Endothelial cell (in vitro differentiated cells): Measurements from ENCODE around the gene AUTS2. TPM values are rescaled to one million over a fixed set of nuclear protein-coding genes. Genes with fewer than 3 reads are reported as not detected.

Experiments used
- DNase-seq: peaks from one replicate; pipeline ENCODE4 v3.0.0; 2021; ENCODE audit warnings: low spot score
- H3K27ac Mint-ChIP-seq: one replicate; pipeline ENCODE4 v1.8.0; 2021; ENCODE audit warnings: mixed read lengths, inconsistent platforms; ENCODE audit not compliant: unreplicated experiment
- H3K27me3 Mint-ChIP-seq: one replicate; pipeline ENCODE4 v1.8.0; 2021; ENCODE audit warnings: mild to moderate bottlenecking, moderate library complexity, mixed read lengths, inconsistent platforms; ENCODE audit not compliant: unreplicated experiment
- H3K36me3 Mint-ChIP-seq: one replicate; pipeline ENCODE4 v1.8.0; 2021; ENCODE audit warnings: mild to moderate bottlenecking, low read depth, mixed read lengths, inconsistent platforms; ENCODE audit not compliant: unreplicated experiment
- H3K4me1 Mint-ChIP-seq: one replicate; pipeline ENCODE4 v1.8.0; 2021; ENCODE audit warnings: mild to moderate bottlenecking, mixed read lengths, inconsistent platforms; ENCODE audit not compliant: unreplicated experiment
- H3K4me3 Mint-ChIP-seq: one replicate; pipeline ENCODE4 v1.8.0; 2021; ENCODE audit warnings: mild to moderate bottlenecking, mixed read lengths, inconsistent platforms; ENCODE audit not compliant: unreplicated experiment
- H3K9me3 Mint-ChIP-seq: one replicate; pipeline ENCODE4 v1.8.0; 2021; ENCODE audit warnings: mixed read lengths, inconsistent platforms; ENCODE audit not compliant: unreplicated experiment
- total RNA-seq: library from RNA; stranded (reverse); fragmentation: NEBNext Ultra II Directional; extraction: Animal tissue kit (Norgen Biotek cat#: 25700); gene quantifications from one replicate; pipeline ENCODE4 v1.2.1, GENCODE V29; 2021; ENCODE audit not compliant: unreplicated experiment
- TF ChIP-seq, protein P1 (sequence below): fragments of 200-600 bp; sonication (generic); IDR thresholded peaks from one replicate; pipeline ENCODE4 v1.5.0; 2021; ENCODE audit warnings: antibody characterized with exemption; ENCODE audit not compliant: unreplicated experiment

The AUTS2 gene
- total RNA-seq, 1 donor from 2014 or later, result 103 TPM

DNA sequence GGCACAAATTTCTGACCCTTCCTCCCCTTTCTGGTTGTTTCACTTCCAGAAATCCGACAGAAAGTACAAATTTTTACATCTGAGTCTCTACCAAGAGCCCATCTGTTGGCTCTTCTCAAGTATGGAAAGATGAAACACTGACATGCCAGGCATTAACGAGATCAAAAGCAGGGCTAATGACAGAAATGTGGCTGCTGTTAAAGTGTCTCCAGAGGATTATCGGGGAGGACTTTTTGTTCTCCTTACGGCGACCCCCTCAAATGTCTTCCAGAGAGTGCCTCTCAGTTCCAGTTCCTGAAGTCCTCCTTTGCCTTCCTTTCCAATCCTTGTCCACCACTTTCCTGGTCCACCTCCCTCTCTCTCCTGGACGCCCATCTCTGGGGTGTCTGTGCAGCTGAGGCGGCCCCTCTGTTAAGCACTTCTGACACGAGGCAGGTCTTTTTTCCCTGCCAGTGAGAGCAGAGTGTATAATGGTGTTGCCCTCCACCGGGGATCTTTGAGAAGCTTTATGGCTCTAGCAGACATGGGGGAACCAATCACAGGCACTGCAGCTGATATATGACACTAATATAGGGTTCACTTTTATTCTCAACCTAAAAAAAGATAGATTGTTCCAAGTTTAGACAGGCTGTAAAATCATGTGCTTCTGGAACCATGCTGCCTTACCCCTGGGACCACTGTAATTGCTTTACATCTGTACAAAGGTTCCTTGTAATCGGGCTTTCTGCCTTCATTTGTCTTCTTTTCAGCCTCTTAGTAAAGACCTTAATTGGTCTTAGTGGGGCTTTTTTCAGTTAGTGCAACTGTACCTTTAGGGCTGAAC is 757.1 kb downstream of the AUTS2 start:
- no peaks in the 10 kb centered on the region for H3K4me1 Mint-ChIP-seq
- H3K27me3 Mint-ChIP-seq, result peaks cover 1% of the 10 kb centered on the region
- H3K27ac Mint-ChIP-seq, result no peak overlapping the region
- H3K4me3 Mint-ChIP-seq, result no peak overlapping the region
- TF ChIP-seq, protein P1, sequence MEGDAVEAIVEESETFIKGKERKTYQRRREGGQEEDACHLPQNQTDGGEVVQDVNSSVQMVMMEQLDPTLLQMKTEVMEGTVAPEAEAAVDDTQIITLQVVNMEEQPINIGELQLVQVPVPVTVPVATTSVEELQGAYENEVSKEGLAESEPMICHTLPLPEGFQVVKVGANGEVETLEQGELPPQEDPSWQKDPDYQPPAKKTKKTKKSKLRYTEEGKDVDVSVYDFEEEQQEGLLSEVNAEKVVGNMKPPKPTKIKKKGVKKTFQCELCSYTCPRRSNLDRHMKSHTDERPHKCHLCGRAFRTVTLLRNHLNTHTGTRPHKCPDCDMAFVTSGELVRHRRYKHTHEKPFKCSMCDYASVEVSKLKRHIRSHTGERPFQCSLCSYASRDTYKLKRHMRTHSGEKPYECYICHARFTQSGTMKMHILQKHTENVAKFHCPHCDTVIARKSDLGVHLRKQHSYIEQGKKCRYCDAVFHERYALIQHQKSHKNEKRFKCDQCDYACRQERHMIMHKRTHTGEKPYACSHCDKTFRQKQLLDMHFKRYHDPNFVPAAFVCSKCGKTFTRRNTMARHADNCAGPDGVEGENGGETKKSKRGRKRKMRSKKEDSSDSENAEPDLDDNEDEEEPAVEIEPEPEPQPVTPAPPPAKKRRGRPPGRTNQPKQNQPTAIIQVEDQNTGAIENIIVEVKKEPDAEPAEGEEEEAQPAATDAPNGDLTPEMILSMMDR, result no peak
- DNase-seq, result no peak
- H3K9me3 Mint-ChIP-seq, result no peaks in the 10 kb centered on the region
- peaks cover 4% of the 10 kb centered on the region for H3K36me3 Mint-ChIP-seq

DNA sequence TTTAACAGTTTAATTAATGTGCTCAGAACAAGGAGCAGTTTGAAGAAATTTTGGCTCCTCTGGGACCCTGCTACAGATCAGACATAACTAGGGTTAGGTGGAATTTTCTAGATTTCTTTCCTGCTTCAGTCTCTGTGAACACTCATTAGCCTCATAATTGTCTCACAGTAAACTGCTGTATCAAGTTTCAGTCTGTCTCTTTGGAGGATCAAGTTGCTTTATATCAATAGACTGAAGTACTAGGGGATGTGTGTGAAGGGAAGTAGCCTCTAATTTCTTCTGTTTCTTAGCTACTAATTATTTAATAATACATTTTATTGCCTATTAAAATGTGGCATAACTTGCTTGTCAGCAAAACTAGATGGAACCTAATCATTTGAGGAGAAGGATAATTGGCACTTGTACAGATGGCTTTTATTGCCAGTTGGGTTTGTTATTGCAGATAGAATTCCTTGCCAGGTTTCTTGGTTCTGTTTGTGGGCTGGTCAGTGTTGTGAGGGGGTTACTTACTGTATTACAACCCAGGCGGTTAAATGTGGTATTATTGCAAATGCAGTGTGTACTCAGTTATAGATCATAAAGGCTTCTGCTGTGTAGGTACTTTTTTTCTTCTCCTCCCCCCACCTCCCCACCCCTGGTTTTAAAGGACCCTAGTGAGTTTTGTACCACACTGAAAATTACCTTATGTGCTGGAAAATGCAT is 758.0 kb downstream of the AUTS2 start:
- Mint-ChIP-seq H3K4me3 (no peak overlapping the region), H3K27me3 (no peaks in the 10 kb centered on the region), H3K4me1 (no peaks in the 10 kb centered on the region), H3K9me3 (no peaks in the 10 kb centered on the region), H3K36me3 (no peaks in the 10 kb centered on the region), H3K27ac (no peak overlapping the region)
- DNase-seq, result no peak
- TF ChIP-seq, protein P1, result no peak

GRCh38 chr7:70356787-70357328 is 758.6 kb downstream of the AUTS2 start:
- TF ChIP-seq, protein P1, result no peak
- H3K27me3 Mint-ChIP-seq, result no peaks in the 10 kb centered on the region
- H3K9me3 Mint-ChIP-seq, result no peaks in the 10 kb centered on the region
- no peak for DNase-seq
- H3K4me3 Mint-ChIP-seq, result no peak overlapping the region
- H3K4me1 Mint-ChIP-seq, result no peaks in the 10 kb centered on the region
- no peaks in the 10 kb centered on the region for H3K36me3 Mint-ChIP-seq
- no peak overlapping the region for H3K27ac Mint-ChIP-seq

DNA sequence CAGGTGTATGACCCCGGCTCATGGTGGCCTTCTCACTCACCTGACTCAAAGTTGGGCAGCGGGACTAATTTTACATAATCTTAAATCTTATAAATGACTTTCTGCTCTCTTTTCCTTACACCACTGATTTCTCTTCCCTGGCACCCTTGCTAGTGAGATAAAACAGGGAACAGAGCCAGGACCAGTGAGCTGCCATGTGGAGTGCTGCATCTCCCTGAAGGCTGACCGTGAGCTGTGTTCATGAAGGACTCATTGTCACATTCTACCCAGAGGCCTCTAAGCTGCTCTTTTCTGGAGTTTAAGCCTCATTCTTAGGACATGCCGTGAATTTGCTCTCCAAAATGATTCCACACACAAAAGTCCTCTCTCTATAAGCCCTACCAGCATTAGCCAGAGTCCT is 762.3 kb downstream of the AUTS2 start:
- Mint-ChIP-seq H3K27ac (no peak overlapping the region), H3K27me3 (no peaks in the 10 kb centered on the region), H3K4me3 (no peak overlapping the region), H3K4me1 (peaks cover 3% of the 10 kb centered on the region), H3K9me3 (no peaks in the 10 kb centered on the region), H3K36me3 (no peaks in the 10 kb centered on the region)
- DNase-seq, result no peak
- TF ChIP-seq, protein P1, result no peak
